ENCODE measurements around the gene NPTX1. TPM values are rescaled to one million over a fixed set of nuclear protein-coding genes. Genes with fewer than 3 reads are reported as not detected.

NPTX1 gene
- polyA plus RNA-seq, 2 of the 4 experiments (the other 2 are of a cell fraction): 43.6 to 109 TPM

- Histone ChIP-seq H3K4me1 (peaks cover 37% of the 10 kb centered on the region), H3K27ac (peak overlapping the region in 1 of 2 experiments; percentile 80; a peak in 1 of 6 replicates), H3K4me2 (peak overlapping the region; percentile 95), H3K9me3 (no peaks in the 10 kb centered on the region), H3K4me3 (peak overlapping the region; percentile 54; the same call in 2 of the 3 replicates)
- ChIA-PET POLR2A (interaction anchor here (1.8 kb wide), 1 partner anchor 19 kb away, joined by 9 read pairs; no protein-coding TSS in a partner anchor), CTCF (interaction anchor here (0.7 to 7.5 kb wide), 20 partner anchors 8 to 509 kb away, joined by 3 to 40 read pairs (median 4); partner anchors contain the start of gene RPTOR)
- 71% methylated on average over 7 of the region's 7 CpGs for WGBS (ENCODE audit: missing lambda C conversion rate)
- TF ChIP-seq CEBPB (IDR thresholded peaks at IDR 0.05) (no peak), ZSCAN20 (CRISPR knock-in tag; IDR thresholded peaks at IDR 0.05) (no peak), RARB (CRISPR knock-in tag; IDR thresholded peaks at IDR 0.05) (no peak), CHD4 (IDR thresholded peaks at IDR 0.05; ENCODE audit: borderline replicate concordance) (no peak), EHF (CRISPR knock-in tag; IDR thresholded peaks at IDR 0.05) (no peak), ZFP36 (IDR thresholded peaks at IDR 0.05; ENCODE audit: borderline replicate concordance, partially characterized antibody) (no peak), POLR2A (IDR thresholded peaks at IDR 0.05; ENCODE audit: low read length) (no peak), CBX8 (IDR thresholded peaks at IDR 0.05) (no peak)
- ATAC-seq: no peak
- FAIRE-seq: no peak
- DNase-seq (ENCODE audit: low read depth in 1 of 2, low spot score in 1 of 2): no peak
Observed at GRCh38 chr17:80473701-80474100, 2.7 kb downstream of the NPTX1 start.

- ChIA-PET CTCF (interaction anchor here (0.8 to 7.5 kb wide), 20 partner anchors 9 to 510 kb away, joined by 3 to 40 read pairs (median 4); partner anchors contain the start of gene RPTOR), POLR2A (interaction anchor here (1.8 kb wide), 1 partner anchor 18 kb away, joined by 9 read pairs; no protein-coding TSS in a partner anchor)
- H3K27ac ChIP-seq: no peak overlapping the region
- peak overlapping the region; percentile 95; the same call in 2 of the 3 replicates for H3K4me2 ChIP-seq
- FAIRE-seq (no peak), DNase-seq (ENCODE audit: low read depth in 1 of 2, low spot score in 1 of 2) (no peak), ATAC-seq (no peak)
- H3K4me1 ChIP-seq: peaks cover 33% of the 10 kb centered on the region
- TF ChIP-seq RARB (CRISPR knock-in tag; IDR thresholded peaks at IDR 0.05): no peak
- no peak for TF ChIP-seq RNF2 (IDR thresholded peaks at IDR 0.05; ENCODE audit: borderline replicate concordance, low read depth)
- TF ChIP-seq POLR2AphosphoS2 (conservative IDR thresholded peaks at IDR 0.05; ENCODE audit: low read length): no peak
- TF ChIP-seq JUNB (IDR thresholded peaks at IDR 0.05): no peak
- no peak for TF ChIP-seq EHMT2 (IDR thresholded peaks at IDR 0.05; ENCODE audit: low read depth)
- TF ChIP-seq RCOR1 (IDR thresholded peaks at IDR 0.05; ENCODE audit: low read depth, low read length): no peak
- TF ChIP-seq ATOH8 (CRISPR knock-in tag; IDR thresholded peaks at IDR 0.05; ENCODE audit: low read depth): no peak
- no peak for TF ChIP-seq PHF8 (IDR thresholded peaks at IDR 0.05; ENCODE audit: borderline replicate concordance, low read depth)
- TF ChIP-seq PBX3 (IDR thresholded peaks at IDR 0.05): no peak
- no peak for TF ChIP-seq HDAC2 (IDR thresholded peaks at IDR 0.05)
- TF ChIP-seq POLR2A (IDR thresholded peaks at IDR 0.05; ENCODE audit: low read length): no peak
- no peak for TF ChIP-seq ZC3H11A (IDR thresholded peaks at IDR 0.05)
- TF ChIP-seq ZFP36 (IDR thresholded peaks at IDR 0.05; ENCODE audit: borderline replicate concordance, partially characterized antibody): no peak
- no peak for TF ChIP-seq SREBF2 (IDR thresholded peaks at IDR 0.05)
- WGBS (ENCODE audit: missing lambda C conversion rate): 57% methylated on average over 12 of the region's 12 CpGs
- H3K9me3 ChIP-seq: no peaks in the 10 kb centered on the region
- H3K4me3 ChIP-seq: no peak overlapping the region
Observed at GRCh38 chr17:80472996-80473395, 3.4 kb downstream of the NPTX1 start.

- TF ChIP-seq RFX5 (IDR thresholded peaks at IDR 0.05): no peak
- TF ChIP-seq EHF (CRISPR knock-in tag; IDR thresholded peaks at IDR 0.05): no peak
- TF ChIP-seq CEBPB (IDR thresholded peaks at IDR 0.05): no peak
- no peak overlapping the region for H3K4me3 ChIP-seq
- no peak for DNase-seq (ENCODE audit: low read depth in 1 of 2, low spot score in 1 of 2)
- no peak for FAIRE-seq
- no peaks in the 10 kb centered on the region for H3K9me3 ChIP-seq
- no peak overlapping the region for H3K27ac ChIP-seq
- ChIA-PET POLR2A (interaction anchor here (1.4 kb wide), 1 partner anchor 17 kb away, joined by 5 read pairs; no protein-coding TSS in a partner anchor), CTCF (interaction anchor here (0.6 to 7.5 kb wide), 6 partner anchors 8 to 104 kb away, joined by 3 to 40 read pairs (median 12); no protein-coding TSS in a partner anchor)
- peak overlapping the region; percentile 95; the same call in 1 of the 3 replicates for H3K4me2 ChIP-seq
- WGBS (ENCODE audit: missing lambda C conversion rate): 76% methylated on average over 8 of the region's 8 CpGs
- H3K4me1 ChIP-seq: peaks cover 22% of the 10 kb centered on the region; the same call in 2 of the 3 replicates
- no peak for ATAC-seq
Observed at GRCh38 chr17:80471922-80472321, 4.5 kb downstream of the NPTX1 start.
